Heart right ventricle (tissue), 16 donors: ENCODE measurements around the gene AOX1. TPM values are rescaled to one million over a fixed set of nuclear protein-coding genes. Genes with fewer than 3 reads are reported as not detected.
"Not testable (repeated sequence)": the region's sequence is repeated elsewhere in the genome, so short reads cannot be mapped to it uniquely, and the experiment has no call there.

Experiments
- ATAC-seq, 8 donors: fragments of 200-7000 bp; cut with Tn5 transposase; one replicate each; pipeline ENCODE4 v1.9.1; 2020; ENCODE audit warnings: mild to moderate bottlenecking in 8 of 8, moderate library complexity in 8 of 8, moderate number of reproducible peaks in 1 of 8
- DNase-seq, 2 donors: peaks; one replicate each; pipeline ENCODE4 v3.0.0-alpha.2; 2020
- H3K27ac ChIP-seq, 10 donors: fragments of 200-600 bp; sonication (generic) in 2 of 10; one replicate each; pipeline versions ENCODE4 v1.5.0 to v1.8.0; 2020 to 2022; ENCODE audit warnings: mild to moderate bottlenecking in 3 of 10
- H3K27me3 ChIP-seq, 7 donors: fragments of 200-600 bp; one replicate each; pipeline ENCODE4 v1.8.0; 2021 to 2022; ENCODE audit warnings: mild to moderate bottlenecking in 2 of 7
- H3K36me3 ChIP-seq, 9 donors: fragments of 200-600 bp; sonication (generic) in 1 of 9; one replicate each; pipeline versions ENCODE4 v1.5.0 to v1.8.0; 2020 to 2022; ENCODE audit warnings: mild to moderate bottlenecking in 2 of 9
- H3K4me1 ChIP-seq, 9 donors: fragments of 200-600 bp; sonication (generic) in 1 of 9; one replicate each; pipeline versions ENCODE4 v1.5.0 to v1.8.0; 2020 to 2022; ENCODE audit warnings: mild to moderate bottlenecking in 4 of 9
- H3K4me3 ChIP-seq, 10 donors: fragments of 200-600 bp; sonication (generic) in 2 of 10; one replicate each; pipeline versions ENCODE4 v1.5.0 to v1.8.0; 2020 to 2022; ENCODE audit warnings: mild to moderate bottlenecking in 7 of 10, moderate library complexity in 2 of 10
- H3K9me3 ChIP-seq, 11 donors: fragments of 200-600 bp in 10 of 11; sonication (generic) in 2 of 11; one replicate each; pipeline versions ENCODE4 v1.5.0 to v1.8.0; 2013 to 2022; ENCODE audit warnings: mild to moderate bottlenecking in 2 of 11, control low read depth in 1 of 11, moderate library complexity in 1 of 11
- CTCF ChIP-seq, 9 donors: fragments of 200-600 bp; sonication (generic) in 2 of 9; IDR thresholded peaks; one replicate each; pipeline versions ENCODE4 v1.5.0 to v1.8.0; 2021 to 2022; ENCODE audit warnings: antibody characterized with exemption in 9 of 9, mild to moderate bottlenecking in 5 of 9, moderate library complexity in 1 of 9
- WGBS, 2 donors: extraction: QIAGEN DNeasy Blood & Tissue Kit; methylation state at CpG; one replicate each; pipeline ENCODE4 v1.1.7; 2013; ENCODE audit warnings: inconsistent platforms in 1 of 2; 5-methylcytosine and 5-hydroxymethylcytosine counted together
- intact Hi-C, 10 donors: fragments of 100-400 bp; cut with DNase I; formaldehyde crosslinking; loops; one replicate each; pipeline versions ENCODE4 v1.11.1 to v1.14.2; 2022
- polyA plus RNA-seq, 2 donors: library from polyadenylated mRNA; stranded (reverse); fragments of 200-250 nt; gene quantifications; one replicate each; pipeline ENCODE4 v1.2.3, GENCODE V29; 2013
- total RNA-seq, 10 donors: library from RNA; stranded (reverse); fragmentation: NEBNext Ultra II Directional in 3 of 10; extraction: Animal tissue kit (Norgen Biotek cat#: 25700) in 3 of 10; gene quantifications; one replicate each; pipeline versions ENCODE4 v1.2.1 to v1.2.4, GENCODE V29; 2021 to 2023
- donor health status: Arrhythmogenic right ventricular cardiomyopathy.
- donor health status: ischemic (EF 13 %, LVEDD 7.1; RV severe dilation, severe dysfunction).
- donor health status: healthy with polysubstance abuse.
- donor health status: DM: no; HTN: yes; CAD: no.
- donor health status: DM: no; HTN: no; CAD: no.
- donor health status: ischemic (EF 25% LVEDD 6.9; RV normal size, moderate dysfunction).
- donor health status: ischemic (EF 25% LVEDD 5.7; RV mildly dilated, moderate dysfunction).
- donor health status: healthy.
- donor health status: DM: yes; HTN: yes; CAD: no.
- donor health status: Ischemic cardiomyopathy.
- donor health status: ischemic (EF 35%, LVEDD 5.7; RV mildly dilated, moderate dysfunction).
- donor health status: nonischemic (EF 11% LVEDD 7.7; RV severe dilation, severe dysfunction).
- donor health status: DM: yes; HTN: yes; CAD: no.
- donor health status: PGD.
- donor health status: ischemic (EF 29% LVEDD 5.4; RV normal size, mild dysfunction).
- donor health status: nonischemic (EF 23%, LVEDD 6.1; RV moderate dilation, normal function).

Gene AOX1
- total and polyA plus RNA-seq, 12 donors, result 0.72 to 22.3 (median 2.6) TPM

- Histone ChIP-seq H3K27ac (no peak overlapping the region), H3K27me3 (no peaks in the 10 kb centered on the region), H3K36me3 (no peaks in the 10 kb centered on the region), H3K4me3 (no peak overlapping the region), H3K9me3 (no peaks in the 10 kb centered on the region), H3K4me1 (peaks cover 0 to 19% (median 5%) of the 10 kb centered on the region in 9 donors)
- no peak for TF ChIP-seq CTCF (IDR thresholded peaks at IDR 0.05)
- ATAC-seq, result no peak
- WGBS, 2 donors, result 70 to 72% methylated on average over 2 of the region's 2 CpGs
- intact Hi-C loops, result no loop called here
- DNase-seq, result no peak
Measured at GRCh38 chr2:200681697-200682096, 95.9 kb downstream of the AOX1 start.

GRCh38 chr2:200682407-200682806 is 96.6 kb downstream of the AOX1 start:
- H3K9me3 ChIP-seq, ATAC-seq, DNase-seq, H3K36me3 ChIP-seq, intact Hi-C loops, H3K27me3 ChIP-seq, H3K4me3 ChIP-seq: not testable (repeated sequence)
- peak overlapping the region in 1 of 10 donors; percentile 18 for H3K27ac ChIP-seq
- H3K4me1 ChIP-seq, result peaks cover 0 to 19% (median 5%) of the 10 kb centered on the region in 9 donors
- WGBS, 2 donors, result 83 to 90% methylated on average over 2 to 3 of the region's 5 CpGs

- no peak for ATAC-seq
- Histone ChIP-seq H3K36me3 (no peaks in the 10 kb centered on the region), H3K27ac (no peak overlapping the region), H3K27me3 (no peaks in the 10 kb centered on the region), H3K4me1 (no peaks in the 10 kb centered on the region), H3K4me3 (no peak overlapping the region), H3K9me3 (no peaks in the 10 kb centered on the region)
- intact Hi-C loops, result no loop called here
- TF ChIP-seq CTCF (IDR thresholded peaks at IDR 0.05), result no peak
- no peak for DNase-seq
- 66 to 75% methylated on average over 2 of the region's 2 CpGs for WGBS, 2 donors
Measured at GRCh38 chr2:200687922-200688920, 102.4 kb downstream of the AOX1 start.

- Histone ChIP-seq H3K36me3 (no peaks in the 10 kb centered on the region), H3K4me3 (no peak overlapping the region), H3K9me3 (no peaks in the 10 kb centered on the region), H3K4me1 (no peaks in the 10 kb centered on the region), H3K27me3 (no peaks in the 10 kb centered on the region), H3K27ac (no peak overlapping the region)
- ATAC-seq, result no peak
- no peak for TF ChIP-seq CTCF (IDR thresholded peaks at IDR 0.05)
- intact Hi-C loops, result no loop called here
- WGBS, 2 donors, result 79 to 81% methylated on average over 3 of the region's 3 CpGs
- DNase-seq, result no peak
Measured at GRCh38 chr2:200689115-200689514, 103.3 kb downstream of the AOX1 start.
